Coronary artery (tissue), 2 donors: ENCODE measurements around the gene CABCOCO1.

Source experiments
- DNase-seq: peaks from one replicate; pipeline ENCODE4 v3.0.0-alpha.2; 2017; ENCODE audit warnings: low spot score
- H3K27ac ChIP-seq, 2 donors: fragments of 200-600 bp; sonication (generic); one replicate each; pipeline ENCODE4 v1.5.1; 2016 to 2019
- H3K4me3 ChIP-seq: fragments of 200-600 bp; sonication (generic); 2 replicates; pipeline ENCODE4 v1.5.1; 2016; ENCODE audit warnings: mild to moderate bottlenecking, moderate library complexity
- TF ChIP-seq, protein P1 (sequence below): fragments of 200-600 bp; sonication (generic); IDR thresholded peaks from one replicate; pipeline ENCODE4 v1.5.1; 2019; ENCODE audit warnings: antibody characterized with exemption

The CABCOCO1 gene

DNA sequence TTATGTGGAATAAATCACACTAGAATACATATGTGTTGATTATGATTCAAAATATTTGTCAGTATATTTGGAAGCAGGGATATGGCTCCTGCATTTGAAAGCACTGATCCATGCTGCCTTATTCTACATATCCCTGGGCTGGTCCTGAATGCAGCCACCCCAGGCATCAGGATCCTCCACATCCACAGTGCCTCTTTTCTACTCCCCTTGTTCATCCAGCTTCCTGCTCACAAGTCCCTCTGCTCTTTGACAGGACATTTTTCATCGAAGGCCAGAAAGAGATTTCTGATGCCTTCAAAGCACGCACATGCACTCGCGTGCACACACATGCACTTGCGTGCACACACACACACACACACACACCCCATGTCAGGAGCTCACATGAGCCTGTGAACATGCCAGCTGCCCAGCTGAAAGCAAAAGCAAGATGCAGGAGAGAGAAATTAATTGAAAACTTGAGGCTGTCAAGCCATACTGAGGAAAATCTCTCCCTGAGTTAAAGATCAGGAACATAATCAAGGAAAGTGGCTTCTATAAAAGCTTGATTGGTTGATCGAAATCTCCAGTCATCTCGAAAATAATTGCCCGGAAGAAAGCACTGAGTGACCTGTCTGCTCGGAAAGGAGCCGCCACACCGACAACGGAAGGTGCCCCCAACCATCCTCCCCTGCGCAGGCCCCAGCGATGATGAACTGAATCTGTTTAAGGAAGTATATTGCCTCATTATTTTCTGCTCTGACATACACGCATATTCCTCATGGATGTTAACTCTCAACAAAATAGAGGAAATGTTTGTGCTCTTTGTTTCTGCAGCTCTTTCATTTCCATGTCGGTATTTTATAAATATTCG, 134.8 kb downstream of the CABCOCO1 start:
- H3K4me3 ChIP-seq: no peak overlapping the region
- DNase-seq: no peak
- no peak overlapping the region for H3K27ac ChIP-seq
- TF ChIP-seq, protein P1, sequence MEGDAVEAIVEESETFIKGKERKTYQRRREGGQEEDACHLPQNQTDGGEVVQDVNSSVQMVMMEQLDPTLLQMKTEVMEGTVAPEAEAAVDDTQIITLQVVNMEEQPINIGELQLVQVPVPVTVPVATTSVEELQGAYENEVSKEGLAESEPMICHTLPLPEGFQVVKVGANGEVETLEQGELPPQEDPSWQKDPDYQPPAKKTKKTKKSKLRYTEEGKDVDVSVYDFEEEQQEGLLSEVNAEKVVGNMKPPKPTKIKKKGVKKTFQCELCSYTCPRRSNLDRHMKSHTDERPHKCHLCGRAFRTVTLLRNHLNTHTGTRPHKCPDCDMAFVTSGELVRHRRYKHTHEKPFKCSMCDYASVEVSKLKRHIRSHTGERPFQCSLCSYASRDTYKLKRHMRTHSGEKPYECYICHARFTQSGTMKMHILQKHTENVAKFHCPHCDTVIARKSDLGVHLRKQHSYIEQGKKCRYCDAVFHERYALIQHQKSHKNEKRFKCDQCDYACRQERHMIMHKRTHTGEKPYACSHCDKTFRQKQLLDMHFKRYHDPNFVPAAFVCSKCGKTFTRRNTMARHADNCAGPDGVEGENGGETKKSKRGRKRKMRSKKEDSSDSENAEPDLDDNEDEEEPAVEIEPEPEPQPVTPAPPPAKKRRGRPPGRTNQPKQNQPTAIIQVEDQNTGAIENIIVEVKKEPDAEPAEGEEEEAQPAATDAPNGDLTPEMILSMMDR: no peak

DNA sequence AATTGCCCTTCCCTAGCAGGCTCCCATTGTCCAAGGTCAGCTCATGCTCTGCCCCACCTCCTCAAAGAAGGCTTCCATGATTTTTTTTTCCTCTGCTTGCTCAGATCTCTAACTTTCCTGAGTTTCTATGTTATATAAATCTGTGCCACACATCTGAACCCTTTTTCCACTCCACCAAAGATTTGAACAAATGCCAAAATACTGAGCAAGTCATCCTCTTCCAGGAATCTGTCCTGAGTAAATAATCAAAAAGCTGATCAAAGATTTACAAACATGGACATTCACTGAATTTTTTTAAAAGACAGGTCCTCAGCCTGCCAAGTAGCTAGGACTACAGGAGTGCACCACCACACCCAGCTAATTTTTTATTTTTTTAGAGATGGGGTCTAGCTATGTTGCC, 136.0 kb downstream of the CABCOCO1 start:
- Histone ChIP-seq H3K27ac (no peak overlapping the region), H3K4me3 (no peak overlapping the region)
- TF ChIP-seq, protein P1: no peak
- no peak for DNase-seq

DNA sequence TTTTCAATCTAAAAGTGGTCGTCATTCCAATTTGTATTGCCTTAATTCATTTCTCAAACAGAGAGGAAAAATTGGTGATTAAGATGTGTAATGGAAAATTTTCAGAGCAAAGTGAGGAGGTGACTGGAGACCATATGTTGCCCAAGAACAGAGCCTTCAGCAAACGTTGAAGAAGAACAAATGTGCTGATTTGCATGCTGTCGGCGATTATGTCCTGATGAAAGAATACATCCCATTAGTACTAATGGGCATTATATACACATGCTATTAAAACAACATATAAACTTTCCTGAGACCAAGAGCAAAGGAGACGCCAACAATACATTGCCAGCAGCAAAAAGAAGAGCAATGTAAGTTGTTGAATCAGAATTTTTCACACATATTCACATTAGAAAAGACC, 138.8 kb downstream of the CABCOCO1 start:
- no peak for DNase-seq
- no peak overlapping the region for H3K27ac ChIP-seq
- no peak overlapping the region for H3K4me3 ChIP-seq
- TF ChIP-seq, protein P1: no peak

DNA sequence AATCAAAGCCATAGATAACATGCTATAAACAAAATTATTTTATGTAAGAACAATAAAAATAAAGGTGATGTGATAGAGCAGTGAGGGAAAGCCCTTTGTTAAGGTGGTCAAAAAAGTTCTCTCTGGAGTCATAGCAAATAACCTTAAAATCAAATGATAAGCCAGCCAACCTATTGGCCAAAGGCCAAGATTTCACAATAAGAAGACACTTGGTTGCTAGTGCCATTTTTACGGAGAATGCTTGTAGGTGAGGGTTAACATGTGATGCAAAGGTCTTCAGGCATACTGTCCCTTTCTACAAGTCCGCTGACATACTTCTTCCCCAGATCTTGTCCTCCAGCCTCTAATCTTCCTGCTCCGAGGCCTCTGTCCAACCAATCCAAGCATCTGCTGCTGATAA, 140.5 kb downstream of the CABCOCO1 start:
- Histone ChIP-seq H3K4me3 (no peak overlapping the region), H3K27ac (no peak overlapping the region)
- DNase-seq: no peak
- TF ChIP-seq, protein P1: no peak

DNA sequence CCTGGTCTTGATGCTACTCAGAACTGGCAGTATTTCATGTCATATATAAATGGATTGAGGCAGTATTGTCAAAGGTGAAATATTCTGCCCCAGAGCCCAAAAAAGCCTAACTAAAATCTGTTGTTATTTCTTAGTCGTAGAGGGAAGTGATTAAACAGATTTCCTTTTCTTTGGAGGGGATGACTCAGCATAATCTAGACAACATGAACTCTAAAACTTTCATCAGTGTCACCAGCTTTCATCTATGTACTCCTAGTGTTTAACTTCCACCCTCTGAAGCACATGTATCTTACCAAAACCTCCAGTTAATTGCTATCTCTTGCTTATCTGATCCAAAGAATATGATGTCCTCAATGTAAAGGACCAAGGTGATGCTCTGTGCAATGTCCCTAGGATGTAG, 141.7 kb downstream of the CABCOCO1 start:
- Histone ChIP-seq H3K4me3 (no peak overlapping the region), H3K27ac (no peak overlapping the region)
- TF ChIP-seq, protein P1: no peak
- DNase-seq: no peak

DNA sequence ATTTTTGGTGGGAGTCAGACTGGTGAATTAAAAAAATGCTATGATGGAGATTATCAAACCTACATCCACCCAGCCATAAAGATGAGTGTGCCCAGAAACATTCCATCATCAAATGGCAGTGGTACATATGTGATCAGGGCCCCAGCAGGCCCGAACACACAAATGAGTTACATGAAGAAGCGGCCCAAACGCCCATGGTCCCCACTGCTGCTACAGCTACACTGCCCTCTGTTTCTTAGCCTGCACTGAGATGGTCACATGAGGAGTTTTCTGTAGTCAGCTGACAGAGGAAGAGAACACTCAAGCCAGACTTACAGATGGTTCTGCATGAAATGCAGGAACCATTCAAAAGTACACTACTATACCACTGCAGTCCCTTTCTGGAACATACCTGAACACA, 142.4 kb downstream of the CABCOCO1 start:
- H3K27ac ChIP-seq: no peak overlapping the region
- H3K4me3 ChIP-seq: no peak overlapping the region
- no peak for DNase-seq
- TF ChIP-seq, protein P1: no peak

DNA sequence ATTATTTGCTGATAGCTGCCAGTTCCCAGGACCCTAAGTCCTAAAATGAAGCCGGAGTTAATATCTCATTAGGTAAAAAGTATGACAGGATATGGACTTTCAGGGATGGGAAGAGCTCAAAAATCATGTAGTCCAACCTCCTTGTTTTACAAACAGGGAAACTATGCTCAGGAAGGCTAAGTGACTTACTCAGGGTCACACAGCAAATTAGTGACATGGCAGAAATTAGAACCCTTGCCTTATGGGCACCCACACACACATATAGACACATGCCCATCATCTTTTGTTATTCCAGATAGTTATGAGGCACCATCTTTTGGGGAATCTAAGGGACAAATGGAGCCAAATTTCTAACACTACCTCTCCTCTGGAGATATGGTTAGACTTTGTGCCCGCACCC, 147.5 kb downstream of the CABCOCO1 start:
- TF ChIP-seq, protein P1: no peak
- H3K4me3 ChIP-seq: no peak overlapping the region

More for the DNA sequence above, 147.5 kb downstream of the CABCOCO1 start:
- no peak overlapping the region for H3K27ac ChIP-seq
- DNase-seq: no peak
